Measurements from ENCODE around the gene ENTR1.

The ENTR1 gene

DNA sequence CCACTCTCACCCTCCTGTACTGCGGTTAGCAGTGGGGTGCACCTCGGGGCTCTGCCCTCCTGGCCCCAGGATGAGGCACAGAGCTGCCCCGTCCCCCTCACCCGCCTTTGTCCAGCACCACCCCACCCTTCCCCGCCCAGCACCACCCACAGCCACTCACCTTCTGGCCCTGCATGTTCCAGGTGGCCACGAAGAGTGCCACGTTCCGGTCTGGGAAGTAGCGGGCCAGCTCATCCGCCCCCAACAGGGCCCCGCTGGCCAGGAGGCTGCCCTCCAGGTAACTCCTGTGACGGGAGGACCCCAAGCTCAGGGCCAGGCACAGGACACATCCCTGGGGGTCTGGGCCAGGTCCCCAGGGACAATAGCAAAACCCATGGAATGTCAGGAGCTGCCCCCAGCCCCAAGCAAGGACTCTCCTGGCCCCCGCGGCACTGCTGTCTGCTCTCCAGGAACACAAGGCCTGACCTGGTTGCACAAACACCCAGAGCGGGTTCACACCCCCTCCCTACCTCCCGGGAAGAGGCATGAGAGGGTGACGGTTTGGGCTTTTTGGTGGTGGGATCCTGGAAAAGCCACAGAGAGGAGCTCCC lies 24.3 kb upstream of the ENTR1 start:
- TF ChIP-seq NFIC (IDR thresholded peaks at IDR 0.05) = no peak
- TF ChIP-seq, protein P1, sequence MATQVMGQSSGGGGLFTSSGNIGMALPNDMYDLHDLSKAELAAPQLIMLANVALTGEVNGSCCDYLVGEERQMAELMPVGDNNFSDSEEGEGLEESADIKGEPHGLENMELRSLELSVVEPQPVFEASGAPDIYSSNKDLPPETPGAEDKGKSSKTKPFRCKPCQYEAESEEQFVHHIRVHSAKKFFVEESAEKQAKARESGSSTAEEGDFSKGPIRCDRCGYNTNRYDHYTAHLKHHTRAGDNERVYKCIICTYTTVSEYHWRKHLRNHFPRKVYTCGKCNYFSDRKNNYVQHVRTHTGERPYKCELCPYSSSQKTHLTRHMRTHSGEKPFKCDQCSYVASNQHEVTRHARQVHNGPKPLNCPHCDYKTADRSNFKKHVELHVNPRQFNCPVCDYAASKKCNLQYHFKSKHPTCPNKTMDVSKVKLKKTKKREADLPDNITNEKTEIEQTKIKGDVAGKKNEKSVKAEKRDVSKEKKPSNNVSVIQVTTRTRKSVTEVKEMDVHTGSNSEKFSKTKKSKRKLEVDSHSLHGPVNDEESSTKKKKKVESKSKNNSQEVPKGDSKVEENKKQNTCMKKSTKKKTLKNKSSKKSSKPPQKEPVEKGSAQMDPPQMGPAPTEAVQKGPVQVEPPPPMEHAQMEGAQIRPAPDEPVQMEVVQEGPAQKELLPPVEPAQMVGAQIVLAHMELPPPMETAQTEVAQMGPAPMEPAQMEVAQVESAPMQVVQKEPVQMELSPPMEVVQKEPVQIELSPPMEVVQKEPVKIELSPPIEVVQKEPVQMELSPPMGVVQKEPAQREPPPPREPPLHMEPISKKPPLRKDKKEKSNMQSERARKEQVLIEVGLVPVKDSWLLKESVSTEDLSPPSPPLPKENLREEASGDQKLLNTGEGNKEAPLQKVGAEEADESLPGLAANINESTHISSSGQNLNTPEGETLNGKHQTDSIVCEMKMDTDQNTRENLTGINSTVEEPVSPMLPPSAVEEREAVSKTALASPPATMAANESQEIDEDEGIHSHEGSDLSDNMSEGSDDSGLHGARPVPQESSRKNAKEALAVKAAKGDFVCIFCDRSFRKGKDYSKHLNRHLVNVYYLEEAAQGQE (IDR thresholded peaks at IDR 0.05; ENCODE audit: low read depth) = no peak
- no peak for TF ChIP-seq YY1 (IDR thresholded peaks at IDR 0.05; ENCODE audit: low read depth)
- no peak for TF ChIP-seq USF1 (IDR thresholded peaks at IDR 0.05)
- TF ChIP-seq TCF12 (IDR thresholded peaks at IDR 0.05; ENCODE audit: low read depth) = no peak
- TF ChIP-seq FOXM1 (IDR thresholded peaks at IDR 0.05; ENCODE audit: borderline replicate concordance, low read depth) = no peak
- no peak for TF ChIP-seq CEBPB (IDR thresholded peaks at IDR 0.05)
- no peak for TF ChIP-seq RAD21 (IDR thresholded peaks at IDR 0.05; ENCODE audit: low read depth)
- TF ChIP-seq EP300 (IDR thresholded peaks at IDR 0.05; ENCODE audit: borderline replicate concordance) = no peak
- TF ChIP-seq ZBTB7A (IDR thresholded peaks at IDR 0.05; ENCODE audit: low read depth) = no peak
- no peak for TF ChIP-seq TEAD4 (IDR thresholded peaks at IDR 0.05)
- no peak for TF ChIP-seq EGR1 (IDR thresholded peaks at IDR 0.05)
- no peak for TF ChIP-seq TAF1 (IDR thresholded peaks at IDR 0.05; ENCODE audit: low read depth)
- TF ChIP-seq, protein P2, sequence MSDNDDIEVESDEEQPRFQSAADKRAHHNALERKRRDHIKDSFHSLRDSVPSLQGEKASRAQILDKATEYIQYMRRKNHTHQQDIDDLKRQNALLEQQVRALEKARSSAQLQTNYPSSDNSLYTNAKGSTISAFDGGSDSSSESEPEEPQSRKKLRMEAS (IDR thresholded peaks at IDR 0.05) = no peak
- TF ChIP-seq CREB1 (IDR thresholded peaks at IDR 0.05; ENCODE audit: low read depth) = no peak

GRCh38 chr9:136433849-136434579 lies 23.6 kb upstream of the ENTR1 start:
- TF ChIP-seq, protein P2 (IDR thresholded peaks at IDR 0.05) = no peak
- TF ChIP-seq, protein P1 (IDR thresholded peaks at IDR 0.05; ENCODE audit: low read depth) = no peak
- TF ChIP-seq USF1 (IDR thresholded peaks at IDR 0.05) (no peak), EGR1 (IDR thresholded peaks at IDR 0.05) (no peak), TCF12 (IDR thresholded peaks at IDR 0.05; ENCODE audit: low read depth) (no peak), YY1 (IDR thresholded peaks at IDR 0.05; ENCODE audit: low read depth) (no peak), NFIC (IDR thresholded peaks at IDR 0.05) (no peak), EP300 (IDR thresholded peaks at IDR 0.05; ENCODE audit: borderline replicate concordance) (no peak), TAF1 (IDR thresholded peaks at IDR 0.05; ENCODE audit: low read depth) (no peak), FOXM1 (IDR thresholded peaks at IDR 0.05; ENCODE audit: borderline replicate concordance, low read depth) (no peak), RAD21 (IDR thresholded peaks at IDR 0.05; ENCODE audit: low read depth) (no peak), CREB1 (IDR thresholded peaks at IDR 0.05; ENCODE audit: low read depth) (no peak), CEBPB (IDR thresholded peaks at IDR 0.05) (no peak), ZBTB7A (IDR thresholded peaks at IDR 0.05; ENCODE audit: low read depth) (no peak), TEAD4 (IDR thresholded peaks at IDR 0.05) (no peak)

DNA sequence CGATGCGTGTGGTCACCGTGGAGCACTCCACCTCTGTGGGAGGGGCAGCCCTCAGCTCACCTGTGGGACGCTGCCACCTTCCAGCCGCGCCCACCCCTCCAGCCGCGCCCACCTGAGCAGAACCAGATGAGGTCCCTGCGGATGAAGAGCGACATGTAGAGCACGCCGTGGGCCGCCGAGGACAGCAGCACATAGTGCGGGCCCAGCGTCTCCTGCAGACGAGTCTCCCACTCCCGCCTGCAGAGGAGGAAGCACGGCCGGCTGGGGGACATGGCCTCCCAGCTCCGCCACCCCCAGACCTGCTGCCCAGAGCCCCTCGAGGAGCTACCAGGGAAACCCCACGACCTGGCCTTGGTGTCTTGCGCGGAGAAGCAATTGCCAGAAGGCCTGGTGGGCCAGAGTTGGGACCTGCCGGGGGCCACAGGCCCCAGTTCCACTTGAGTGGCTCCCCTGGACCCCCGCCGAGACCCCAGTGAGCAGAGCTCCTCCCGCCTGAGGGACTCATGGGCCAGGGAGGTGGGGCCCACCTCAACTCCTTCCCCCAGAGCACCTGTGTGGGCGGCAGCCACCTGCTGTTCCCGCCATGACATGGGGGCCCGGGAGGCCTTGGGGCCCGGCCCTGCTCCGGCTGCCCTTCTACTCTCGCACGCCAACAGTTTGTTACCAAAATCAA lies 22.8 kb upstream of the ENTR1 start:
- no peak for TF ChIP-seq CREB1 (IDR thresholded peaks at IDR 0.05; ENCODE audit: low read depth)
- TF ChIP-seq EGR1 (IDR thresholded peaks at IDR 0.05) = peak; percentile 31; the same call in 1 of the 2 replicates

DNA sequence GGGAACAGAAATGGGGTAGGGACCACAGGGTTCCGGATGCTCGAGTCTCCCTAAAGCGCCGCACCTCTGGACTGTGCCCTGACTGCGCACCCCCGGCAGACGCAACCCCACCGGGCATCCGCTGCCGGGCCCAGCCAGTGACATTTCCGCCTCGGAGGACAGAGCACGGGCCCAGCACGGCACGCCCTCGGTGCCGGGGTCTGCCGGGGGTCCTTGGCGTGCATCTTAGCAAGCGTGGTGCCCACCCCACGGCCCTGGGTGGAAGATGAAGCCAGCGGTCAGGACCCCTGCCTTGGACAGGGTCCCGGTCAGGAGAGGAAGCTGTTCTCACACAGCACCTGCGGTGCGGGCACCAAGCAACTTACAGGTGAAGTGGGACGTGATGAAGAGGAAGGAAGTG lies 22.2 kb upstream of the ENTR1 start:
- TF ChIP-seq NFIC (IDR thresholded peaks at IDR 0.05) (no peak), CREB1 (IDR thresholded peaks at IDR 0.05; ENCODE audit: low read depth) (no peak), EP300 (IDR thresholded peaks at IDR 0.05; ENCODE audit: borderline replicate concordance) (no peak), TCF12 (IDR thresholded peaks at IDR 0.05; ENCODE audit: low read depth) (no peak), TAF1 (IDR thresholded peaks at IDR 0.05; ENCODE audit: low read depth) (no peak), TEAD4 (IDR thresholded peaks at IDR 0.05) (no peak), CEBPB (IDR thresholded peaks at IDR 0.05) (no peak), USF1 (IDR thresholded peaks at IDR 0.05) (no peak), FOXM1 (IDR thresholded peaks at IDR 0.05; ENCODE audit: borderline replicate concordance, low read depth) (no peak), EGR1 (IDR thresholded peaks at IDR 0.05) (no peak), RAD21 (IDR thresholded peaks at IDR 0.05; ENCODE audit: low read depth) (no peak), ZBTB7A (IDR thresholded peaks at IDR 0.05; ENCODE audit: low read depth) (no peak), YY1 (IDR thresholded peaks at IDR 0.05; ENCODE audit: low read depth) (no peak)
- TF ChIP-seq, protein P2 (IDR thresholded peaks at IDR 0.05) = no peak
- TF ChIP-seq, protein P1 (IDR thresholded peaks at IDR 0.05; ENCODE audit: low read depth) = no peak

Data from Ishikawa (cell line).